ACHN (cell line): ENCODE measurements around the gene TRRAP.

Experiments
- DNase-seq: peaks from one replicate; pipeline ENCODE4 v3.0.0-alpha.2; 2015
- in situ Hi-C: cut with HindIII; loops from 2 replicates; pipeline ENCODE4 v1.10.0; 2017; ENCODE audit warnings: low sequenced_read_pairs, low pct_ligation_motif_present, low pct_unique_long_range_greater_than_20kb

The TRRAP gene

GRCh38 chr7:99011706-99012404, 133.5 kb downstream of the TRRAP start:
- no peak for DNase-seq
- in situ Hi-C loops = no loop called here

- in situ Hi-C loops = no loop called here
- no peak for DNase-seq
Observed at GRCh38 chr7:99012722-99013121, 134.4 kb downstream of the TRRAP start.

DNA sequence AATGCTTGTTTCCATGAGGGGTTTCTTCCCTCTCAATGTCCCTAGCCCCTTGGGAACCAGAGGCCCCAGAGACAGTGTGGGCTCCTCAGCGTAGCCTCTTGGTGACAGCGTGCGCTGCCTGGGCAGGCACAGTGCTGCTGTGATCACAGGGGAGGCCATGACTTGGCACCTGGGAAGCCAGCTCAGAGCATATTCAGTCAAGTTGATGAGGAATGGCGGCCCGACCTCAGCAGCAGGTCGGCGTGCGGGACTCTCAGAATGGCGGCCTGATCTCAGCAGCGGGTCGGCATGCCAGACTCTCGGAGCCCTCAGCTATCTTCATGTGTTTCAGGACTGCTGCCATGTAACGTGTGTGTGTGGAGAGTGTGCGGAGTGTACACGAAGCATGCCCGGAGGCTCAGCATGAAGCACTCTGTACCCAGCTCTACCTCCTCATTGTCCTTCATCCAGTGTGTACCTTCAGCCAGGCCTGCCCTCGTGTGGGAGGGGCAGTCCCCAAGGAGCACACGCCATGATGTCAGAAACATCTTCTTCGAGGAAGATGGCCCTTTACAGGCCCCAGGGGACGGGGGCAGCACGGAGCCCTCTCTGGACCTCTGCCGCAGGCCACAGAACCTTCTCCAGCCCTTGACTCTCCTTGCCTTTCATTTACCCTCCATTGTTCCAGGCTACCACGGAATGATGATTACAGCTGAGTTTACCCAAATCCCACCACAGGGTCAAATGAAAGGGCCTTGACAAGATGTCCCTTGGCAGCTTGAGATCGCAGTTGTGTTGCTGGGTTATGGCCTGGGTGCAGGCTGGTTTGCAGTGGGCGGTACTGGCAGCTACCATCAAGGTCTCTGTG, 135.2 kb downstream of the TRRAP start:
- no peak for DNase-seq
- in situ Hi-C loops = no loop called here

DNA sequence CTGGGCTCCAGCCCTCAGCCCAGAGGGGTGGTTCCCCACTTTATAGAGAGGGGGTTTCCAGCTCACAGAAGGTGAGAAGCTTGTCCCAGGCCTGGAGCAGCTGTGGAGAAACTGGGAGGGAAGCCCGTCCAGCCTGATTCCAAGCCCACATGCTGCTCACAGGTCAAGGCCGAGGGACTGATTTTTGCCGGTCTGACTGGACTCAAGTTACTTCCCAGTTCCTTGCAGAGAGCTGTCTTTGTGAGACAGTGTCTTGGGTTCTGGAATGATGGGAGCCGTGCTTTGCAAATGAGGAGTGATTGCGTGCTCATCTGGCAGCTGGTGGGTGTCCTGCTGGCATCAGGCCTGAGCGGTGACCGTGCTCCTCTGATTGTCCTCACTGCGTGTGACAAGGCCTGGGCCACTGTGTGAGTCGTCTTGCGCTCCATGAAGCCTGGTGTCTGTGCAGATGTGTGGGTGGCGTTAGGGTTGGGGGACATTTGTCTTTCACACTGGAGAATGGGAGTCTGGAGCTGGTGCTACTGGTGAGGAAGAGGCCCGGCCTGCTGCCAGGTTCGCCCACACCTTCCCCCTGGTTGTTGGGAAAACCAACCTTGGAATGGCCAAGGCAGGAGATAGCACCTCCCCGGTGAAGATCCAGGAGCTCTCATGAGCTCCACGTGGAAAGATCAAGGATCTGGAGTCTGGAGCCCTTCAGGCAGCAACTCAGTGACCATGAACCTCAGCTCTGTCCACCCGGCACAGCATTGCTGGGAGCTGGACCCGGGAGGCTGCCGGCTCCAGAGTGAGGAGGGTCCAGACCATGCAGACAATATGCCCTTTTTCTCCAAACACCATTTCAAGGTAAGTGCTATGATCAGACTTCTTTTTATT, 136.0 kb downstream of the TRRAP start:
- in situ Hi-C loops = no loop called here

DNA sequence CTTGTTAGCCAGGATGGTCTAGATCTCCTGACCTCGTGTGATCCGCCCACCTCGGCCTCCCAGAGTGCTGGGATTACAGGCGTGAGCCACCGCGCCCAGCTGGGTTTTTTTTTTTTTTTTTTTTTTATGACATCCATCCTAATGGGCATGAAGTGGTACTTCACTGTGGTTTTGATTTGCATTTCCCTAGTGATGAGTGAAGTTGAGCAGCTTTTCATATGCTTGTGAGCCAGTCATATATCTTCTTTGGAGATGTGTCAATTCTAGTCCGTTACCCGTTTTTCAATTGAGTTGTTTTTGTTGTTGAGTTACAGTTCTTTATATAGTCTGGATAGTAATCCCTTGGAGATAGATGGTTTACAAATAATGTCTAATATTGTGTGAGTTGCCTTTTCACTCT, 137.9 kb downstream of the TRRAP start:
- DNase-seq = no peak
- in situ Hi-C loops = no loop called here

More for the DNA sequence above, 136.0 kb downstream of the TRRAP start:
- no peak for DNase-seq

- in situ Hi-C loops = no loop called here
- no peak for DNase-seq
Observed at GRCh38 chr7:99019523-99020412, 141.4 kb downstream of the TRRAP start.

- in situ Hi-C loops = no loop called here
- DNase-seq = no peak
Observed at GRCh38 chr7:99020413-99020715, 142.0 kb downstream of the TRRAP start.

DNA sequence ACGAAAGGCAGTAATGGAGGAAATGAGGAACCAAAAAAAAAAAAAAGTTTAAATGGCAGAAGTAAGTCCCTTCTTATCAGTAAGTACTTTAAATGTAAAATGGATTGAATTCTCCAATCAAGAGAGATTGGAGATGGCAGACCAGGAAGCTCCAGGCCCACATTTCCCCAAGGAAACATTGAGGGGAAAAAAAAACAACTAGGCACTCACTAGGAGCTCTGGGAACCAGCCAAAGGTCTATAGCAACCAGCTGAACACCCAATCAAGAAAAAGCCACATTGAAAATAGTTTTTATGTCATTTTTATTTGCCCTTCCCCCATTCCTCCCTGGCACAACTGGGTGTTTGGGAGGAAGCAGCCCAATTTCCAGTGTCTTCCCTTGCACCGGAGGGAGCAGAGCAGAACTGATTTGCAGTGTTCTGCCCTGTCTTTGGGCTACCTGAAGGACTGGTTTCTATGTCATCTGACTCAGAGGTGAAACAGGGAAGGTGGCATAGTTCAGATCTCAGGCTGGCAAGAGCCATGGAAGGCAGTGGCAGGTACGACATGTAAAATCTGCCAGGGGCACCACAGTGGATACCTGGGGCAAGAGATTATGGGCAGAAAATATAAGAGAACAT, 143.7 kb downstream of the TRRAP start:
- in situ Hi-C loops = no loop called here

DNA sequence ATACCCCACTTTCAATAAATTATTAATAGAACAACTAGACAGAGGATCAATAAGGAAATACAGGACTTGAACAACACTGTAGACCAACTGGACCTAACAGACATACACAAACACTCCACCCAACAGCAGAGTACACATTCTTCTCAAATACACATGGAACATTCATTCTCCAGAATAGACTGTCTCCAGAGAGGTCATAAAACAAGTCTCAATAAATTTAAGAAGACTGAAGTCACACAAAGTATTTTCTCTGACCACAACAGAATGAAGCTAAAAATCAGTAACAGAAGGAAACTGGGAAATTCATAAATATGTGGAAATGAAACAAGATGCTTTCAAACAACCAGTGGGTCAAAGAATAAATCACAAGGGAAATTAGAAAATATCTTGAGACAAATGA, 145.7 kb downstream of the TRRAP start:
- in situ Hi-C loops = no loop called here
- no peak for DNase-seq

More for the DNA sequence above, 143.7 kb downstream of the TRRAP start:
- no peak for DNase-seq

DNA sequence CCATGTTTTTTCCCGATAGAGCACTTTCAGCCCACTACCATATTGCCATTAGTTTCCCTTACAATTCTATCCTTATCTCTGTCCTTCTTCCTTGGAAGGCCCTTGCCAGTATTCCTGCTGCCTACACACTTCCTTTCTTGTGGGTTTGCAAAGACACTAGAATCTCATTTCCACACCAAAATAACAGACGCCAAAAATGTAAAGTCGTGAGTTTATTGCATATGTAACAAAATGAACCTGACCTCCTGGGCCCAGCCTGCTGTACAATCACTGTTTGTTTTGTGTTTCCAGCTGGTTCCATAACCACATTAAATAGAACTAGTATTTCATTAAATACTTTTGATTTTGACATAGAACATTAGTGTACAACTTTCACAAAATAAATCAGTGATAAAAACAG, 148.9 kb downstream of the TRRAP start:
- no peak for DNase-seq
- in situ Hi-C loops = no loop called here

GRCh38 chr7:99027841-99028240, 149.5 kb downstream of the TRRAP start:
- in situ Hi-C loops = no loop called here
- DNase-seq = no peak

DNA sequence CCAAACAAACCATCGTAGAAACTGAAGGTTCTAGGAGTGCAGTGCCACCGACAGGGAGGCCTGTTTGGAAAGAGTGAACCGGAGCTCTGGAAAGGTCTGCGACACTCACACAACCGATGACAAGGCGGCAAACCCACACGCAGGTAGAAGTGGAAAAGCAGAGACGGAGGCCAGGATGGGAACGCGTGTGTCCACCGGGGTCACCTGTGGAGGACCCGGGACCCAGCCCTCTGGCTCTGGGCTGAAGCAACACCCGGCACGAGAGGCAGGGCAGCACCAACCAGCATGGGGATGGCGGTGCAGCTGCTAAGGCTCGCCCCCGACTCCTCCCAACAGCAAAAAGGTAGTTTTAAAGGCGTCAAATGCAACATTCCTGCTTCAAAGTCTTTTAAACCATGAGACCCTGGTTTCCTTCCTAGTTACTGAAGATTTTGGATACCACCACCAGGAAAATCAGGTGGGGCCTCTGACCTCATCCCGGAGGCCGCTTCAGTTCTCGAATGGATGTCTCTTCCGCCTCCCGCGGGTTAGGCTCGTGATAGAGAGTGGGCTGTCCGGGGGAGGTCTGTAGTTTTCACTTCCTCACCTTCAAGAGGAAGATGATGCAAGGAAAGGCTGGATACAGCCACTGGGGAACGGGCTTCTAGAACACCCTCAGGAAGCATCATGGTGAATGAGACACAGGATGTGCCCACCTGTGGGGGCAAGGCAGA, 150.1 kb downstream of the TRRAP start:
- DNase-seq = no peak
- in situ Hi-C loops = no loop called here

DNA sequence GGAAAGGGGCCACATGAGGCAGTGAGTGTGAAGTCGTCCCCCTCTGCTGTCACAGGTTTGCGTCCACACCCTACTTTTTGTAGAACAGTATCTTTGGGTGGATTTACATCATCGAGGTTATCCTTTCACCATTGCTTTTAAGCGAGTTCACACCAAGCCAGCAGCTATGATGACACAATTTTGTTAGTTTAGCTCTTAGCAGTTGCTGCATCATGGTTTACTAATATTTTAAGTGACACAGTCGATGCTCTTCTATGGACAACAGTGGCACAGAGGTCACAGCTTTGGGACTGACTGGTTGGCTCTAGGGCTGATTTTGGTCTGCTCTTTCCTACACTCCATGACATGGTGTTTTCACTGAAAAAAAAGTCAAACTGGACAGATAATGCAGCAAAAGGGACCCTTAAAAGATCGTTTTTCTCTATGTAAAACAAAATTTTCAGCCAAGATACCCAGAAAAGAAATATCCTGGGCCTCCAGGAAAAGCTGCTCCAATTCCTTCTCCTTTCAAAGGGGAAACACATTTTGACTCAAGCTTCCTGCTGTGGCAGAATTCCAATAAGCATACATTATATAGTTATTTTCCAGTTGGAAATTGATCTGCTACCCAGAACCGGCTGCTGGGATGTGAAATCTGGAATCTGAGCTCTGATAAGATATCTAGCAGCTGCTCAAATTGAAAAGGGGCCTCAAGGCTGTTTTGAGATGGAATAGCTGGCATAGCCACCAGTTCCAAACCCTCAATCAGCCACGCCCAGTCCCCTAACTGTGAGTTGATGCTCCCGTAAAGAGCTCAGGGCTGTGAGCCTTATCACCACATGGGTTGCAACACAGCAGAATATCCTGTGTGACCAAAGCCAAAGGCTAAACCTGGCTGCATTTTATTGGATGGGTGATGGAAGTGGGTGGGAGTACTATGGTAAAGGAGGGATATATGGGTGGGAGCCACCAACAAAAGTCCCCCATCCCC, 151.4 kb downstream of the TRRAP start:
- in situ Hi-C loops = no loop called here
- DNase-seq = no peak

GRCh38 chr7:99030457-99030856, 152.1 kb downstream of the TRRAP start:
- no peak for DNase-seq
- in situ Hi-C loops = no loop called here

DNA sequence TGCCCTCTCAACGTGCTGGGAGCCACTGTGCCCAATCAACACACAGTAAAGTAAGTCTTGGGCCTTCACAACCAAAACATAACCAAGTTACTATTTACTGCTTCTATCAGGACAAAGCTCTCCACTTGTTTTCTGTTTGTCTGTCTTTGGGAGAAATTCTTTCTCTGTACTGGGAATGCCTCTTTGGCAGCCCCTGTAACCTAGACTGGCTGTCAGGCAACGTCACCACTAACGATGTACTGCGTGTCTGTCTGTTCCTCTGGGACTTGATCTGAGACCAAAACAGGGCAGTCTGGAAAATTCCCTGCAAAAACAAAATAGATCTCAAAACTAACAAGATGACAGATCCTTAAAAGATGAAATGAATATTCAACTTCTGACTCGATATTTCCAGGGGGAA, 152.6 kb downstream of the TRRAP start:
- in situ Hi-C loops = no loop called here
- no peak for DNase-seq

DNA sequence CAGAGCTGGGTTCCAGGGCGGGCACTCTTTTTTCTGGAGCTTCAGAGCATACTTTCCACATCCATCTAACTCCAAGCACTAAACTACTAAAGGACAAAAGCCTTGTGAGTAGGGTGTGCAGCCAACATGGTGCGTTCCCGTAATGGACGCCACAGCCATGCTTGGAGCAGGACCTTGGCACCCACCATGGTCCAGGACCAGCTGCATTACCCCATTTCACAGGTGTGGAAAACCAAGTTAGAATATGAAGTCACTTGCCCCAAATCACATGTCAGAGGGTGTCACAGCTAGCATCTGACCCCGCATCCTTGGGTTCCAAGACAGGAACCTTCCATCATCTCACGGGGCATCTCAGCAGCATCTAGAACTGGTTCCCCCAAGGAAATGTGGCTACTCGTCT, 153.2 kb downstream of the TRRAP start:
- DNase-seq = no peak
- in situ Hi-C loops = no loop called here
